Endodermal cell (in vitro differentiated cells): ENCODE data around the gene ADK. TPM values are rescaled to one million over a fixed set of nuclear protein-coding genes. Genes with fewer than 3 reads are reported as not detected.
A peak's percentile ranks its signal among the peaks of the same experiment; 100 is the strongest.

Experiments used
- DNase-seq: peaks from one replicate; pipeline ENCODE4 v3.0.0-alpha.2; 2017
- H3K27ac ChIP-seq: 2 replicates; pipeline ENCODE4 v1.5.1; 2013; ENCODE audit warnings: mild to moderate bottlenecking, low read depth, low read length, moderate library complexity
- H3K27me3 ChIP-seq: 2 replicates; pipeline ENCODE4 v1.6.1; 2013; ENCODE audit warnings: mild to moderate bottlenecking, low read length, moderate library complexity; ENCODE audit not compliant: insufficient read depth, control insufficient read depth, poor library complexity, severe bottlenecking
- H3K36me3 ChIP-seq: 2 replicates; pipeline ENCODE4 v1.7.0; 2013; ENCODE audit warnings: mild to moderate bottlenecking, low read length, moderate library complexity; ENCODE audit not compliant: control insufficient read depth, insufficient read depth
- H3K4me1 ChIP-seq: one replicate; pipeline ENCODE4 v1.7.0; 2013; ENCODE audit warnings: low read length; ENCODE audit not compliant: control insufficient read depth, insufficient read depth
- H3K4me3 ChIP-seq: 2 replicates; pipeline ENCODE4 v1.5.1; 2013; ENCODE audit warnings: mild to moderate bottlenecking, low read length, moderate library complexity
- H3K9ac ChIP-seq: 2 replicates; pipeline ENCODE4 v1.6.1; 2013; ENCODE audit warnings: mild to moderate bottlenecking, low read length, moderate library complexity; ENCODE audit not compliant: poor library complexity, severe bottlenecking; ENCODE audit errors: extremely low read depth
- H3K9me3 ChIP-seq: 2 replicates; pipeline ENCODE4 v1.6.1; 2013; ENCODE audit warnings: mild to moderate bottlenecking, low read length, moderate library complexity; ENCODE audit not compliant: control insufficient read depth
- H3K27ac Mint-ChIP-seq: 2 replicates; pipeline ENCODE4 v1.8.0; 2020; ENCODE audit warnings: mixed read lengths
- H3K27me3 Mint-ChIP-seq: 2 replicates; pipeline ENCODE4 v1.8.0; 2021; ENCODE audit warnings: mild to moderate bottlenecking, mixed read lengths; ENCODE audit not compliant: insufficient read depth
- H3K36me3 Mint-ChIP-seq: 2 replicates; pipeline ENCODE4 v1.8.0; 2020; ENCODE audit warnings: low read depth, mixed read lengths
- H3K4me1 Mint-ChIP-seq: 2 replicates; pipeline ENCODE4 v1.8.0; 2020; ENCODE audit warnings: mixed read lengths
- H3K4me3 Mint-ChIP-seq: 2 replicates; pipeline ENCODE4 v1.8.0; 2020; ENCODE audit warnings: mild to moderate bottlenecking, moderate library complexity, mixed read lengths
- H3K9me3 Mint-ChIP-seq: 2 replicates; pipeline ENCODE4 v1.8.0; 2020; ENCODE audit warnings: mild to moderate bottlenecking, mixed read lengths
- CTCF ChIP-seq: fragments of 200-600 bp; sonication (generic); conservative IDR thresholded peaks from 2 replicates; pipeline ENCODE4 v1.5.0; 2021; ENCODE audit warnings: antibody characterized with exemption, mild to moderate bottlenecking
- WGBS, 2 experiments: methylation state at CpG; one replicate each; pipeline versions ENCODE4 v1.1.5 to v1.1.7; 2013; ENCODE audit warnings: missing lambda C conversion rate in 2 of 2, mixed read lengths in 1 of 2; ENCODE audit not compliant: insufficient coverage in 1 of 2, insufficient read length in 1 of 2; 5-methylcytosine and 5-hydroxymethylcytosine counted together
- total RNA-seq, 2 donors: library from RNA; stranded (reverse); fragmentation: NEBNext Ultra II Directional in 1 of 2; extraction: Animal tissue kit (Norgen Biotek cat#: 25700) in 1 of 2; gene quantifications; 2 replicates in 1 of 2; 3 replicates in 1 of 2; pipeline ENCODE4 v1.2.1, GENCODE V29; 2021

The ADK gene
- total RNA-seq, 2 donors from 2014 or later: 23.6 to 36.7 TPM

- Mint-ChIP-seq H3K9me3 (no peaks in the 10 kb centered on the region), H3K27ac (no peak overlapping the region), H3K36me3 (no peaks in the 10 kb centered on the region), H3K27me3 (no peaks in the 10 kb centered on the region), H3K4me1 (no peaks in the 10 kb centered on the region), H3K4me3 (no peak overlapping the region)
- no peak for DNase-seq
- H3K36me3 ChIP-seq: no peaks in the 10 kb centered on the region
- H3K27me3 ChIP-seq: no peaks in the 10 kb centered on the region
- H3K9ac ChIP-seq: no peak overlapping the region
- H3K27ac ChIP-seq: no peak overlapping the region
- H3K4me3 ChIP-seq: no peak overlapping the region
- H3K4me1 ChIP-seq: no peaks in the 10 kb centered on the region
- no peaks in the 10 kb centered on the region for H3K9me3 ChIP-seq
- 88 to 91% methylated on average over 4 of the region's 4 CpGs for WGBS, 2 experiments
- TF ChIP-seq CTCF: no peak
Observed at GRCh38 chr10:74233281-74233680, 82.3 kb downstream of the ADK start.

GRCh38 chr10:74234569-74234968, 83.5 kb downstream of the ADK start:
- Mint-ChIP-seq H3K36me3 (no peaks in the 10 kb centered on the region), H3K4me1 (peaks cover 4% of the 10 kb centered on the region), H3K27me3 (no peaks in the 10 kb centered on the region), H3K9me3 (no peaks in the 10 kb centered on the region), H3K4me3 (no peak overlapping the region), H3K27ac (no peak overlapping the region)
- 92 to 95% methylated on average over 1 of the region's 1 CpG for WGBS, 2 experiments
- H3K9ac ChIP-seq: no peak overlapping the region
- H3K36me3 ChIP-seq: no peaks in the 10 kb centered on the region
- no peak overlapping the region for H3K27ac ChIP-seq
- H3K27me3 ChIP-seq: no peaks in the 10 kb centered on the region
- no peak overlapping the region for H3K4me3 ChIP-seq
- H3K4me1 ChIP-seq: no peaks in the 10 kb centered on the region
- no peaks in the 10 kb centered on the region for H3K9me3 ChIP-seq
- no peak for DNase-seq
- peak; percentile 48 for TF ChIP-seq CTCF

- no peak for TF ChIP-seq CTCF
- Mint-ChIP-seq H3K4me1 (peaks cover 4% of the 10 kb centered on the region), H3K4me3 (no peak overlapping the region), H3K36me3 (peaks cover 6% of the 10 kb centered on the region), H3K9me3 (peaks cover 4% of the 10 kb centered on the region), H3K27me3 (no peaks in the 10 kb centered on the region), H3K27ac (no peak overlapping the region)
- 94 to 96% methylated on average over 6 of the region's 6 CpGs for WGBS, 2 experiments
- no peaks in the 10 kb centered on the region for H3K27me3 ChIP-seq
- DNase-seq: no peak
- H3K4me3 ChIP-seq: no peak overlapping the region
- peak overlapping the region; percentile 12 for H3K27ac ChIP-seq
- H3K9me3 ChIP-seq: peaks cover 6% of the 10 kb centered on the region
- no peak overlapping the region for H3K9ac ChIP-seq
- H3K4me1 ChIP-seq: no peaks in the 10 kb centered on the region
- H3K36me3 ChIP-seq: peaks cover 8% of the 10 kb centered on the region
Observed at GRCh38 chr10:74238031-74238431, 87.0 kb downstream of the ADK start.
